ENCODE measurements around the gene FBXL12.
A peak's percentile ranks its signal among the peaks of the same experiment; 100 is the strongest.
"Not testable (repeated sequence)": the region's sequence is repeated elsewhere in the genome, so short reads cannot be mapped to it uniquely, and the experiment has no call there.

Gene FBXL12

GRCh38 chr19:9792206-9793070 lies 26.4 kb downstream of the FBXL12 start:
- no peak for FAIRE-seq

GRCh38 chr19:9791552-9792205 lies 27.2 kb downstream of the FBXL12 start:
- FAIRE-seq (no peak), DNase-seq (ENCODE audit: insufficient read length, low spot score) (peak; percentile 68)
- no peak for TF ChIP-seq POLR2A (IDR thresholded peaks at IDR 0.05; ENCODE audit: low read depth, low read length)

More at GRCh38 chr19:9792206-9793070, 26.4 kb downstream of the FBXL12 start:
- TF ChIP-seq POLR2A (IDR thresholded peaks at IDR 0.05; ENCODE audit: low read depth, low read length) = no peak
- DNase-seq (ENCODE audit: insufficient read length, low spot score) = peak; percentile 56

GRCh38 chr19:9791073-9791367 lies 27.9 kb downstream of the FBXL12 start:
- not testable (repeated sequence) for FAIRE-seq; DNase-seq (ENCODE audit: insufficient read length, low spot score)

GRCh38 chr19:9789579-9789978 lies 29.3 kb downstream of the FBXL12 start:
- FAIRE-seq; DNase-seq (ENCODE audit: insufficient read length, low spot score): not testable (repeated sequence)

- no peak for TF ChIP-seq POLR2A (IDR thresholded peaks at IDR 0.05; ENCODE audit: low read depth, low read length)
- DNase-seq (ENCODE audit: insufficient read length, low spot score) (no peak), FAIRE-seq (no peak)
Observed at GRCh38 chr19:9789066-9789465, 29.8 kb downstream of the FBXL12 start.

- not testable (repeated sequence) for FAIRE-seq; DNase-seq (ENCODE audit: insufficient read length, low spot score)
Observed at GRCh38 chr19:9788604-9789003, 30.3 kb downstream of the FBXL12 start.

DNA sequence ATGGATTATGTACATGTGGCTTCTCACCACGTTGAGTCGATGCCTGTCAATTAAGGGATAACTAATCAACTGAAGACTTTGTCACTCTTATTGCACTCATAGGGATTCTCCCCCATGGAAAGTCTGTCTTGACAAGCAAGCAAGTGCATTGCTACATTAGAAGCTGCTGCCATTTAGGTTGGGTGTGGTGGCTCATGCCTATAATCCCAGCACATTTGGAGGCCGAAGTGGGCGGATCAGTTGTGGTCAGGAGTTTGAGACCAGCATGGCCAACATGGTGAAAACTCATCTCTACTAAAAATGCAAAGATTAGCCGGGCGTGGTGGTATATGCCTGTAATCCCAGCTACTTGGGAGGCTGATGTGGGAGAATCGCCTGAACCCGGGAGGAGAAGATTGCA lies 32.1 kb downstream of the FBXL12 start:
- FAIRE-seq (no peak), DNase-seq (ENCODE audit: insufficient read length, low spot score) (no peak)
- no peak for TF ChIP-seq POLR2A (IDR thresholded peaks at IDR 0.05; ENCODE audit: low read depth, low read length)

DNA sequence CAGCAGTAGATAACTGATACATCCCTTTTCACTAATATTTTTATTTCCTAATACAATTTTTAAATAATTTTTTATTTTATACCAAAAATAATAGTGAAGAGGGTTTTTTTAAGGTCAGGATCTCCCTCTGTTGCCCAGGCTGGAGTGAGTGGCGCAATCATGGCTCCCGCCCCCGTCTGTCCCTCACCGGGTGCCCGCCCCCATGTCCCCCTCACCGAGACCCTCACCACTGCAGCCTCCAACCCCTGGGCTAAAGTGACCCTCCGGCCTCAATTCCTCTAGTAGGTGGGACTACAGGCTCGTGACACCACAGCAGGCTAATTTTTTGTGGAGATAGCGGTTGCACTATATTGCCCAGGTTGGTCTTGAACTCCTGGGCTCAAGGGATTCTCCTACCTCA lies 32.5 kb downstream of the FBXL12 start:
- TF ChIP-seq POLR2A (IDR thresholded peaks at IDR 0.05; ENCODE audit: low read depth, low read length) = no peak
- no peak for FAIRE-seq
- DNase-seq (ENCODE audit: insufficient read length, low spot score) = no peak

- DNase-seq (ENCODE audit: insufficient read length, low spot score) = peak; percentile 69
- TF ChIP-seq POLR2A (IDR thresholded peaks at IDR 0.05; ENCODE audit: low read depth, low read length) = peak; percentile 28; the same call in 1 of the 2 replicates
- FAIRE-seq = no peak
Observed at GRCh38 chr19:9785367-9786331, 33.2 kb downstream of the FBXL12 start.

DNA sequence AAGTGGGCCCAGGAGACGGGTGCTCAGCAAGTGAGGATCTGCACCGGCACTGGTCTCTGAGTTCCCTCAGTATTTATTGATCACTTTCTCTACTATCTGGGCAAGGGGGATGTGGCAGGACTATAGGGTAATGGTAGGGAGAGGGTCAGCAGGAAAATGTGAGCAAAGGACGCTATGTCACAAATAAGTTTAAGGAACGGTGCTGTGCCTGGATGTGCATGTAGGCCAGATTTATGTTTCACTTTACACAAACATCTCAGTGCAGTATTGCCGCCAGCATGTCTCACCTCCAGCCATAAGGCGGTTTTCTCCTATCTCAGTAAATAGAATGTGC lies 34.7 kb downstream of the FBXL12 start:
- not testable (repeated sequence) for DNase-seq (ENCODE audit: insufficient read length, low spot score); FAIRE-seq

DNA sequence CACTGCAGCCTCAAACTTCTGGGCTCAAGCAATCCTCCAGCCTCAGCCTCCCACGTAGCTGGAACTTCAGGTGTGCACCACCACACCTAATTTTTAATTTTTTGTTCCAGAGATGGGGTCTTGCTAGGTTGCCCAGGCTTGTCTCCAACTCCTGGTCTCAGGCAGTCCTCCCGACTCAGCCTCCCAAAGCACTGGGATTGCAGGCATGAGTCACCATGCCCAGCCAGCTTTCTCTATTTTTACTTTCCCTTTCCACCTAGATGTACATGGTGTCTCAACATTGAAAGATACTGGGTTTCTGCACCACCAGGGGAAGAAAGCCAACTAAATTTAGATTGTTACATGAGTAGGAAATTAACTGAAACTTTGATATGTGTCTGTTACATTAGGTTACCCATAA lies 36.5 kb downstream of the FBXL12 start:
- DNase-seq (ENCODE audit: insufficient read length, low spot score) (no peak), FAIRE-seq (no peak)
- TF ChIP-seq POLR2A (IDR thresholded peaks at IDR 0.05; ENCODE audit: low read depth, low read length) = no peak

DNA sequence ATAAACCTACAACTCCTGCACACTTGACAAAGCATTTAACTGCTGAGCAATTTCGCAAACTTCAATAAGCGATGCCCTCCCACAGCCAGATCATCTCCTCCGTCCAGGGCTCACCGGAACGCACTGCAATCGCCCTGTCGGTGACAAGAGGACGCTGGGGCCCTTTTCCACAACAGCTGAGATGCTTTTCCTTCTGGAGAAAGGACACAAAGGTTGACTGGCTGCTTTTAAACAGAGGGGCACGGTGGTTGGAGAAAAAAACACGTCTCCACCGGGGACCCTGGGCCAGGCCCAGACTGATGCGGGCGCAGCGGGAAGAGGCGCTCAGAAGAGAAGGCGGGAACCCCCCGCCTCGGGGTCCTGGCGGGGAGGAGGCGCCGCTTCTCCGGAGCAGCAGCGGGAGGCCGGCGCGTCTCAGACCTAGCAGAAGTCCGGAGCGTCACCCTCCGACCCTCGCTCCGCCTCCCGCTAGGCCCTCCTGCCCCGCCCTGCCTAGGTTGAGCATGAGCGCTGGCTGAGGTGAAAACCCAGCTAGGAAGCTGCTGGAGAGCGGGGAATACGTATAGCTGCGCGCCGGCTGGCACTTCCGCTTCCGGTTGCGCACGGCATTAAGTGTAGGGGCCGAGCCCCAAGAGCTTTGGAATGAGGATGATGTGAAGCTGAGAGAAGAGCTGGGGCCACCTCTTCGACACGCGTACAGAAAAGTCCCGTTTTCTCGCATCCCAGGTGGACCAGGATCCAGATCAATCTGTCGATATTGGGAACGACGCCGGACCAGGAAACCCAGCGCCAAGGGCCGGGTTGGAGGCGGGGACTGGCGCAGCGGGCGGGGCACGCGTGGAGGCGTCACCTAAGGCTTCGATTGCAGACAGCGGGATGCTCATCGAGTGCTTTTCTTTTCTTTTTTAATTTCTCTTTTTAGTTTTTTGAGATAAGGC lies 50.4 kb downstream of the FBXL12 start, which contains the start of gene ZNF846:
Gene ZNF846, minus strand, starts transcription at position 564 of the 938 bp plus-strand sequence. CDS start 3,788 bp downstream, outside the sequence.
- peak; percentile 38 for FAIRE-seq

More for the DNA sequence above, 50.4 kb downstream of the FBXL12 start, which contains the start of gene ZNF846:
- TF ChIP-seq POLR2A (IDR thresholded peaks at IDR 0.05; ENCODE audit: low read depth, low read length) = peak; percentile 74
- peak; percentile 95 for DNase-seq (ENCODE audit: insufficient read length, low spot score)

All from H54 (cell line).